ENCODE measurements around the gene CAPS2.

The CAPS2 gene

DNA sequence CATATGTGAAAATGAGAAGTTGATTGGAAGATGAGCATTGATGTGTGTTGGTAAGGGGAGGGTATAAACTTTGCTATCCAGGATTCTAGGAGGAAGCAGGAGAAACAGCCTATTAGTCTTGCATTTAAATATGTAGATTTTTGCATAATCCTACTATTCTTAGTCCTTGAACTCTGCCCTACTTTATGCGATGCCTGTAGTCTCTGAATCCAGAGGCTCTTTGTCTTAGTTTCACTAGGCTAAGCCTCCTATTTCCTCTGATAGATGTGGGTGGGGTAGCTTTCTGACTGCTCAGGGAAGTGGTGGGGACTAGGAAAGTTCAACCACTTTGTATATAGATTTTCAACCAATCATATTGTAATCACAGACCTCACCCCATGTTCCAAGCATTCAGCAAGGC is 71.0 kb downstream of the CAPS2 start:
- H3K4me3 ChIP-seq (ENCODE audit: low read depth, low read length): no peak overlapping the region
- no peak for DNase-seq (ENCODE audit: low read depth)
- TF ChIP-seq, protein P1, sequence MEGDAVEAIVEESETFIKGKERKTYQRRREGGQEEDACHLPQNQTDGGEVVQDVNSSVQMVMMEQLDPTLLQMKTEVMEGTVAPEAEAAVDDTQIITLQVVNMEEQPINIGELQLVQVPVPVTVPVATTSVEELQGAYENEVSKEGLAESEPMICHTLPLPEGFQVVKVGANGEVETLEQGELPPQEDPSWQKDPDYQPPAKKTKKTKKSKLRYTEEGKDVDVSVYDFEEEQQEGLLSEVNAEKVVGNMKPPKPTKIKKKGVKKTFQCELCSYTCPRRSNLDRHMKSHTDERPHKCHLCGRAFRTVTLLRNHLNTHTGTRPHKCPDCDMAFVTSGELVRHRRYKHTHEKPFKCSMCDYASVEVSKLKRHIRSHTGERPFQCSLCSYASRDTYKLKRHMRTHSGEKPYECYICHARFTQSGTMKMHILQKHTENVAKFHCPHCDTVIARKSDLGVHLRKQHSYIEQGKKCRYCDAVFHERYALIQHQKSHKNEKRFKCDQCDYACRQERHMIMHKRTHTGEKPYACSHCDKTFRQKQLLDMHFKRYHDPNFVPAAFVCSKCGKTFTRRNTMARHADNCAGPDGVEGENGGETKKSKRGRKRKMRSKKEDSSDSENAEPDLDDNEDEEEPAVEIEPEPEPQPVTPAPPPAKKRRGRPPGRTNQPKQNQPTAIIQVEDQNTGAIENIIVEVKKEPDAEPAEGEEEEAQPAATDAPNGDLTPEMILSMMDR (conservative IDR thresholded peaks at IDR 0.05; ENCODE audit: low read depth, low read length): no peak

DNA sequence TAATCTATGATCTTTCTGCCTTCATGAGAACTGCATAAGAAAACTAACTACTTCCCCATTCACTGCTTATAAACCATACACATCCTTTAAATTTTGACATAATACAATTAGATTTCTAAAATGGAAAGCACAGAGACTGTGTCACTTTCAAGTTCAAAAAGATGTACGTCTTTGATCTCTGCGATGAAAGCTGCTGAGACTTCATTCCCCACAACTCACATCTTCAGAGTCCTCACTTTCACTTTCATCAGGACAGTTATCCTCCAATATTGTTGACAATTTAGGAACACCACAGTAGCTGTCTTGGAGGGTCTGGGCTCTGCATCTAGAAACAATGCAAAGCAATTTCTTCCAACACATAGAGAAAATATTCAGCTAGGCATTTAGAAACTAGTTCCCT is 72.6 kb downstream of the CAPS2 start:
- no peak for DNase-seq (ENCODE audit: low read depth)
- TF ChIP-seq, protein P1 (conservative IDR thresholded peaks at IDR 0.05; ENCODE audit: low read depth, low read length): no peak
- H3K4me3 ChIP-seq (ENCODE audit: low read depth, low read length): no peak overlapping the region

DNA sequence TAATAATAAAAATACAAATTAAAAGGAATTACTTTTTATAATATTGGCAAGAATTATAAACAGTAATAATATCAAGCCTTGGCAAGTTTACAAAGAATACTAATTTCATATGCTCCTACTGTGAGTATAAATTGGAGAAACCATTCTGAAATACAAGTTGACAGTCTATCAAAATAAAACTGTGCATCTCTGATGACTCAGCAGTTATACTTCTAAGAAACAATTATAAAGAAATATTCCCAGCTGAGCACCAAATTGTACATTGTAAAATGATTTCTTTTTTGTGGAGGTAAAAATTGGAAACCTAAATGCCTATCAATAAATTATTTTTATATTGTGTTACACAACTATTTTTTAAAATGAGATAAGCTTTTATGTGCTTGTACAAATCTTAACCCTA is 85.0 kb downstream of the CAPS2 start:
- no peak for DNase-seq (ENCODE audit: low read depth)
- TF ChIP-seq, protein P1 (conservative IDR thresholded peaks at IDR 0.05; ENCODE audit: low read depth, low read length): no peak
- no peak overlapping the region for H3K4me3 ChIP-seq (ENCODE audit: low read depth, low read length)

DNA sequence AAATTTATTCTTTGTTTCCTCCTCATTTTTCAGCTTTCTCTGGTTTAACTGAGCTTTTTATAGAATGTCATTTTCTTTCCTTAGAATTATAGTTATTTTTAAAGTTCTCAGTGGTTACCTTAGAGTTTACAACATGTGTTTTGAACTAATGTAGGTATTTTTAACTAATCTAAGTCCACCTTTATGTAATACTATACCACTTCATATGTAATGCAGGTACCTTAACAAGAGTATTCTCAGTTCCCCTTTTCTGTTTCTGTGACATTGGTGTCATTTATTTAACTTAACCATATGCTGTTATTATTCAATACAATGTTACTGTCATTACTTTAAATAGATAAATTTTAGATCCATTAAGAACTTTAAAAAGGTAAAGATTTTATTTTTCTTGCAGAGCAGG is 90.1 kb downstream of the CAPS2 start:
- DNase-seq (ENCODE audit: low read depth): no peak
- H3K4me3 ChIP-seq (ENCODE audit: low read depth, low read length): no peak overlapping the region
- TF ChIP-seq, protein P1 (conservative IDR thresholded peaks at IDR 0.05; ENCODE audit: low read depth, low read length): no peak

DNA sequence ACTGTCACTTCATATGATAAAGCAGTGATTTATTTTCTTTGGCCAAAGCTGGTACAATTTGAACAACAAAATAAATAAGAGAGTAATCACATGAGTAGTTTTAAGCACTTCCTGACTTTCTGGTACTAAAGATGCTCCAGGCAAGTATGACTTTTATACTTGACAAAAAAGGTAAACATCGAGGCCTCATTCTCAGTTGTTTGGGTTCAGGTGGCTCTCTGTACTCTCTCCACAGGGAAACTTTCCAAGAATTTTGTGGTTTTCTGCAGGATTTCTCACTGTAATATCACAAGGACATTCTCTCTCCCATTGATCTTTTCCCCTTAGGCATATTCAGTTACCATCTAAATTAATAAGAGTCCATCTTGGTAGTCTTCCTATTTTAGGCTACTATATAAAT is 93.9 kb downstream of the CAPS2 start:
- no peak overlapping the region for H3K4me3 ChIP-seq (ENCODE audit: low read depth, low read length)
- no peak for DNase-seq (ENCODE audit: low read depth)
- TF ChIP-seq, protein P1 (conservative IDR thresholded peaks at IDR 0.05; ENCODE audit: low read depth, low read length): no peak

DNA sequence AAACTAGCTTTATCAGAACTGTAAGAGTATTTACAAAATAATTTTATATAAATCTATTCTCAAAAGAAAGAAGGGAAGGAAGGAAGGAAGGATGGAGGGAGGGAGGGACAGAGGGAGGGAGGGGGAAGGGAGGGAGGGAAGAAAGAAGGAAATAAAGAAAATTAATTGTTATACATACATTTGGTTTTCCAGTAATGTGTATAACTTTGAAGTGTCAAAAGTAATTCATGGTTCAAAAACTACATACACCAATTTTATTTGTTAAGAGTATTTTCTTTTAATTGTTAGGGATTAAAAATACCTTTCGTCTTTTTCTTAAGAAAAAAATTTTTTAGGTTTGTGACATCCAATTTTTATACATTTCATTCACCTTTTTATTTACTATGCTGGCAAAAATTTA is 103.0 kb downstream of the CAPS2 start:
- no peak overlapping the region for H3K4me3 ChIP-seq (ENCODE audit: low read depth, low read length)
- TF ChIP-seq, protein P1 (conservative IDR thresholded peaks at IDR 0.05; ENCODE audit: low read depth, low read length): no peak
- no peak for DNase-seq (ENCODE audit: low read depth)

All from choroid plexus epithelial cell (primary cell).